ENCODE measurements around the gene NAA10. TPM values are rescaled to one million over a fixed set of nuclear protein-coding genes. Genes with fewer than 3 reads are reported as not detected.

NAA10 gene
- total RNA-seq, 4 donors from 2014 or later, result 89.3 to 106 (median 95.4) TPM

DNA sequence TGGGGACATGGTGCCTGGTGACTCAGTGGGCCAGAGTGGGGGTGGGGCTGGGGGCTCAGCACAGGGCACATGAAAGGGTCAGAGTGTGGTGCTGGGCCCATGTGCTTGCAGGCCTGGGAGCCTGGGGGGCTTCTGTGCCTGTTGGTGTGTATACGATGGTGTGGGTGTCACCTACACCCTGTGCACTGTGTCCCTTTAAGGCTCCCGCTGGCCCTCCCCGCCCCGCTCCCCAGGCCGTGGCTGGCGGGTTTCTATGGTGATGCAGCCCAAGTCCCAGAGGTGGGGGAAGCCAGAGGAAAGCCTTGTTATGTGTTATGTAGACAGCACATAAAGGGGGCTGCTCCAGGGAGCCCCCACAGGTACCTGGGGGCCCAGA lies 54.4 kb downstream of the NAA10 start:
- Histone ChIP-seq H3K27me3 (peaks cover 0 to 95% (median 27%) of the 10 kb centered on the region in 4 donors), H3K4me3 (no peak overlapping the region), H3K27ac (replicated peaks in 1 of 4) (no peak overlapping the region), H3K36me3 (no peaks in the 10 kb centered on the region), H3K4me1 (peaks cover 3 to 6% (median 5%) of the 10 kb centered on the region in 4 donors), H3K9me3 (no peaks in the 10 kb centered on the region)
- no CpG with 5 or more reads among the region's 6 CpGs for WGBS
- intact Hi-C loops (cut with DNase I), result no loop called here
- TF ChIP-seq, protein P1, sequence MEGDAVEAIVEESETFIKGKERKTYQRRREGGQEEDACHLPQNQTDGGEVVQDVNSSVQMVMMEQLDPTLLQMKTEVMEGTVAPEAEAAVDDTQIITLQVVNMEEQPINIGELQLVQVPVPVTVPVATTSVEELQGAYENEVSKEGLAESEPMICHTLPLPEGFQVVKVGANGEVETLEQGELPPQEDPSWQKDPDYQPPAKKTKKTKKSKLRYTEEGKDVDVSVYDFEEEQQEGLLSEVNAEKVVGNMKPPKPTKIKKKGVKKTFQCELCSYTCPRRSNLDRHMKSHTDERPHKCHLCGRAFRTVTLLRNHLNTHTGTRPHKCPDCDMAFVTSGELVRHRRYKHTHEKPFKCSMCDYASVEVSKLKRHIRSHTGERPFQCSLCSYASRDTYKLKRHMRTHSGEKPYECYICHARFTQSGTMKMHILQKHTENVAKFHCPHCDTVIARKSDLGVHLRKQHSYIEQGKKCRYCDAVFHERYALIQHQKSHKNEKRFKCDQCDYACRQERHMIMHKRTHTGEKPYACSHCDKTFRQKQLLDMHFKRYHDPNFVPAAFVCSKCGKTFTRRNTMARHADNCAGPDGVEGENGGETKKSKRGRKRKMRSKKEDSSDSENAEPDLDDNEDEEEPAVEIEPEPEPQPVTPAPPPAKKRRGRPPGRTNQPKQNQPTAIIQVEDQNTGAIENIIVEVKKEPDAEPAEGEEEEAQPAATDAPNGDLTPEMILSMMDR (IDR thresholded peaks at IDR 0.05), result no peak
- TF ChIP-seq EP300 (IDR thresholded peaks at IDR 0.05), result no peak
- TF ChIP-seq POLR2AphosphoS5 (IDR thresholded peaks at IDR 0.05), result no peak
- no peak for TF ChIP-seq POLR2A (IDR thresholded peaks at IDR 0.05; ENCODE audit: low read depth)
- no peak for DNase-seq (ENCODE audit: extremely low spot score)

DNA sequence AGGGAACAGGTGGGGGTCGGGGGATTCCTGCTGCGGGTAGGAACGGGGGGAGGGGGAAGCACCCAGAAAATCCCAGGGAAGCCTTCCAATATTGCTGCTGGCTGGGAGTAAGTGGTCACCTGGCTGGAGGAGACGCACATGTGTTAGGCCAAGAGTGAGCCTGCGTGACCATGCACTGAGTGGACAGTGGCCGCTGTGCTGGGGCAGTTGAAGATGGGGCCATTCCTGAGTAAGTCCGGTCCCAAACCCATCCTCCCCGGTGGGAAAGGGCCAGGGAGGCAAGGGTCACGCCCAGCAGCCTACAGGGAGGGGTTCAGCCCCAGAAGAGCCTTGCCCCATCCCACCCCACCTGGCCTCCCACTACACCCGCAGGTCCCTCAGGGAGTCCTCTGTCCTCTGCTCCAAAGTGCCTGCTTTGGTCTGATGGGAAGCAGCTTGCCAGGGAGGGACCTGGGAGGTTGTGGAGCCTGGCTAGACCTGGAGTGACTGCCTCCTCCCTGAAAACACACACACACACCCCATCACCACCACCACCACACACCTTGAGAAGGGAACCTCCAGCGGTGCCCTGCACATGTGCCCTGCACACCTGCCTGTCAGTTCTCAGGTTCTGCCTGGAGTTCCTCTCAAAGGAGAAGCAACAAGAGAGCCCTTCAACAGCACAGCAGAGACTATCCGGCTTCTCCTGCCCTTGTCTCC lies 54.9 kb downstream of the NAA10 start:
- intact Hi-C loops (cut with DNase I), result no loop called here
- DNase-seq (ENCODE audit: extremely low spot score), result no peak
- H3K36me3 ChIP-seq, result no peaks in the 10 kb centered on the region
- no peak overlapping the region for H3K27ac ChIP-seq (replicated peaks in 1 of 4)
- H3K4me3 ChIP-seq, result no peak overlapping the region
- TF ChIP-seq, protein P1 (IDR thresholded peaks at IDR 0.05), result no peak
- no peak for TF ChIP-seq POLR2A (IDR thresholded peaks at IDR 0.05; ENCODE audit: low read depth)
- TF ChIP-seq POLR2AphosphoS5 (IDR thresholded peaks at IDR 0.05), result no peak
- no peak for TF ChIP-seq EP300 (IDR thresholded peaks at IDR 0.05)
- H3K9me3 ChIP-seq, result no peaks in the 10 kb centered on the region
- WGBS, result 73% methylated on average over 8 of the region's 12 CpGs
- H3K4me1 ChIP-seq, result peaks cover 0 to under 1% (median 0%) of the 10 kb centered on the region in 4 donors
- H3K27me3 ChIP-seq, result peaks cover 0 to 89% (median 22%) of the 10 kb centered on the region in 4 donors

Small RNAs within 50 kb of the gene (small RNA-seq; reads per million reads assigned to genes)
- 0 to 0.08 (median 0) reads per million in 3 donors for gene MIR3202-1

Other genes with a start within 250 kb of the NAA10 start
- gene SLC6A8, start 247.1 kb downstream of the NAA10 start, total RNA-seq, result 10 to 100 TPM; 41.7 to 62.3 (median 45.6) TPM
- 100 to 1,000 TPM in 2 of 4 donors, 10 to 100 TPM in 2; 76.4 to 129 (median 101) TPM for gene BCAP31, start 210.7 kb downstream of the NAA10 start, total RNA-seq
- gene ABCD1, start 210.2 kb downstream of the NAA10 start, total RNA-seq, result 10 to 100 TPM; 18.4 to 36.2 (median 25.1) TPM
- 10 to 100 TPM in 3 of 4 donors, 1 to 10 TPM in 1; 6.1 to 21.9 (median 17.6) TPM for gene PLXNB3, start 170.8 kb downstream of the NAA10 start, total RNA-seq
- gene SRPK3, start 154.0 kb downstream of the NAA10 start, total RNA-seq, result 1 to 10 TPM in 2 of 4 donors, under 1 TPM in 2; 0.52 to 2.2 (median 1.1) TPM
- gene IDH3G, start 140.7 kb downstream of the NAA10 start, total RNA-seq, result 10 to 100 TPM; 52.3 to 76.3 (median 70.3) TPM
- 100 to 1,000 TPM; 100 to 115 (median 109) TPM for gene SSR4, start 140.4 kb downstream of the NAA10 start, total RNA-seq
- 10 to 100 TPM; 20.0 to 48.4 (median 36.9) TPM for gene PDZD4, start 104.5 kb downstream of the NAA10 start, total RNA-seq
- 10 to 100 TPM; 22.4 to 47.9 (median 30.0) TPM for gene L1CAM, start 48.9 kb downstream of the NAA10 start, total RNA-seq
- 1 to 10 TPM; 1.2 to 7.6 (median 4.5) TPM for gene AVPR2, start 30.4 kb downstream of the NAA10 start, total RNA-seq
- 10 to 100 TPM; 15.9 to 22.4 (median 17.7) TPM for gene ARHGAP4, start 8.8 kb downstream of the NAA10 start, total RNA-seq
- gene RENBP, start 9.6 kb upstream of the NAA10 start, total RNA-seq, result 10 to 100 TPM in 1 of 4 donors, 1 to 10 TPM in 3; 8.0 to 12.6 (median 9.1) TPM
- gene HCFC1, start 36.8 kb upstream of the NAA10 start, total RNA-seq, result 100 to 1,000 TPM in 1 of 4 donors, 10 to 100 TPM in 3; 50.7 to 102 (median 60.8) TPM
- 1 to 10 TPM; 3.6 to 6.9 (median 6.1) TPM for gene TMEM187, start 37.7 kb upstream of the NAA10 start, total RNA-seq
- gene IRAK1, start 84.9 kb upstream of the NAA10 start, total RNA-seq, result 10 to 100 TPM; 50.5 to 74.9 (median 67.6) TPM
- 10 to 100 TPM; 57.7 to 79.4 (median 64.8) TPM for gene MECP2, start 162.7 kb upstream of the NAA10 start, total RNA-seq
- not detected for gene OPN1LW, start 209.2 kb upstream of the NAA10 start, total RNA-seq
- not detected for gene OPN1MW, start 247.6 kb upstream of the NAA10 start, total RNA-seq

Data from esophagus muscularis mucosa (tissue), 4 donors.